ENCODE measurements around the gene SPEG.

- no peak for TF ChIP-seq CTCF (conservative IDR thresholded peaks at IDR 0.05)
- no peak for TF ChIP-seq ZFX (IDR thresholded peaks at IDR 0.05)
Measured at GRCh38 chr2:219408204-219408603, 26.4 kb upstream of the SPEG start.

Measured in C4-2B (cell line).